IPS-11a (cell line): Measurements from ENCODE around the gene FAM185A.
"Not testable (repeated sequence)": the region's sequence is repeated elsewhere in the genome, so short reads cannot be mapped to it uniquely, and the experiment has no call there.

Source experiments
- H3K4me3 ChIP-seq: one replicate; pipeline ENCODE4 v1.5.1; 2013; ENCODE audit warnings: low read depth, low read length, control low read depth

Gene FAM185A

DNA sequence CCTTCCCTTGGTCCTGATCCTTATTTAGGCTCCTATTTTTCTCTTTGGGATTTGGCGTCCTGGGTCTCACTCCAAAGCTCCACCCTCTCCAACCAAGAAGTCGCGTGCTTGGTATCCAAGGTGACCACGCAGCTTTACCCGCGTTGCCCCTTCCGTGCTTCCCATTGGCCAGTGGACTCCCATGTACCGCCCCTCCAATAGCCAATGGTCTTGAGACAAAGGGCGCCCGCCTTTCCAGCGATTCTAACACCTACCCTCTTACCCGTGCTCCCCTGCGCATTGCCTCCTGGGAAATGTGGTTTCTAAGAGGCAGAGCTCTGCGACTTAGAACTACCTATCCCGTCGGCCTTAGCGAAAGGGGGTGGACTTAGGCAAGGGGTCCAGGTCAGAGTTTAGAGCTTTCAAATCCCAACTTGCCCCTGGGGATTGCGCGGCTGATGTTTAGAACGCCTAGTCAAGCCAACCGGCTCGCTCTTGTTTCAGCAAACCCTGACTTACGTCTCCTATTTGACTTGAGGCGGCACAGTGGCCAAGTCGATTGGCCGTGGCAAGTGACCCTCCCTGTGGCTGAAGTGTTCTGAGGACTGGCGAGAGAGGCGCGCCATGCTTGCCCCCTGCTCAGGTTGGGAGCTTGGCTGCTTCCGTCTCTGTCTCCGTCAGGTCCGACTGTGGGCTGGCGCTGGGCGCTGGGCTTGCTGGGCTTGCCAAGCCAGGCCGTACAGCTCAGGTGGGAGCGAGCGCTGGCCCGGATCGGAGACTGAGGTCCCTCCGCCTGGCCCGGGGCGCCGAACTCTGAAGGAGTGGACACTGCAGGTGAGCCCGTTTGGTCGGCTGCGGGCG, at the start of gene FAM185A:
Gene FAM185A, plus strand, starts transcription at position 395 of the 840 bp plus-strand sequence. Its CDS starts 209 bp downstream, at position 604.
- H3K4me3 ChIP-seq: peak within 1 kb of the TSS; percentile 50

DNA sequence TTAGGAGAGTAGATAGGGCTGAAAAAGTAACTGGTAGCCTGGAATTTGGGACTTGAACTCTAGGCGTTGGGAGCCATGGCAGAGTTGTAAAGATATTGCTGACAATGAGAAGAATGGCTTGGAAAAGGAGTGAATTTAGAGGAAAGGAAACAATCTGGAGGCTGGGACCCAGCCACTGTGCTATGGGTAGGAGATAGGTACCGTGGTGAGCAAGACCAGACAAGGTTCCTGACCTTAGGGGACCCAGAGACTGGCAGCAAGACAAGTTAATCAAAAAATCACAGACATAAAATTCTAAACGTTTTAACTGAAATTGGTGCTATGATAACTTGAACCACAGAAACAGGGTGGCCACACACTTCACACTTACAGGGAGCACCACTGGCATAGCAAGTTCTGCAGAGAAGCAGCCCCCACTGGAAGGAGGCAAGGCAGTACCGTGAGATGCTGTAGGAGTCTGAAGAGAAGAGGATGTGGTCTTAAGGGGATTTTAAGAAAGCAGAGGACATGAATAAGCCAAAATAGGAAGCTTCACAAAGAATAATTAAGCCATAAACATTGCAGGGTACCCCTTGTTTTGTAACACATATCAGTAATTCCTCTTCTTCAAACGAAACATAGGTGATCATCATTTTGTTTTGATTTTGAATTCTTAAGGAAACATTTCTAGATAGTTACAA, 35.6 kb upstream of the FAM185A start:
- not testable (repeated sequence) for H3K4me3 ChIP-seq

GRCh38 chr7:102713691-102714080, 35.1 kb upstream of the FAM185A start:
- not testable (repeated sequence) for H3K4me3 ChIP-seq

- not testable (repeated sequence) for H3K4me3 ChIP-seq
These were observed 33.9 kb upstream of the FAM185A start for GRCh38 chr7:102714774-102715522.

- not testable (repeated sequence) for H3K4me3 ChIP-seq
These were observed 33.1 kb upstream of the FAM185A start for GRCh38 chr7:102715718-102716117.

GRCh38 chr7:102718491-102718890, 30.3 kb upstream of the FAM185A start:
- not testable (repeated sequence) for H3K4me3 ChIP-seq

DNA sequence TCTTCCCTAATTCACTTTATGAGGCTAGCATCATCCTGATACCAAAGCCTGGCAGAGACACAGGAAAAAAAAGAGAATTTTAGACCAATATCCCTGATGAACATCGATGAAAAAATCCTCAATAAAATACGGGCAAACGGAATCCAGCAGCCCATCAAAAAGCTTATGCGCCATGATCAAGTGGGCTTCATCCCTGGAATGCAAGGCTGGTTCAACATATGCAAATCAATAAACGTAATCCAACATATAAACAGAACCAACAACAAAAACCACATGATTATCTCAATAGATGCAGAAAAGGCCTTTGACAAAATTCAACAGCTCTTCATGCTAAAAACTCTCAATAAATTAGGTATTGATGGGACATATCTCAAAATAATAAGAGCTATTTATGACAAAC, 22.6 kb upstream of the FAM185A start:
- H3K4me3 ChIP-seq: not testable (repeated sequence)

DNA sequence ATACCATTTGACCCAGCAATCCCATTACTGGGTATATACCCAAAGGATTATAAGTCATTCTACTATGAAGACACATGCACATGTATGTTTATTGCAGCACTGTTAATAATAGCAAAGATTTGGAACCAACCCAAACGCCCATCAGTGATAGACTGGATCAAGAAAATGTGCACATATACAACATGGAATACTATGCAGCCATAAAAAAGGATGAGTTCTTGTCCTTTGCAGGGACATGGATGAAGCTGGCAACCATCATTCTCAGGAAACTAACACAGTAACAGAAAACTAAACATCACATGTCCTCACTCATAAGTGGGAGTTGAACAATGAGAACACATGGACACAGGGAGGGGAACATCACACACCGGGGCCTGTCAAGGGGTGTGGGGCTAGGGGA, 19.1 kb upstream of the FAM185A start:
- H3K4me3 ChIP-seq: not testable (repeated sequence)

DNA sequence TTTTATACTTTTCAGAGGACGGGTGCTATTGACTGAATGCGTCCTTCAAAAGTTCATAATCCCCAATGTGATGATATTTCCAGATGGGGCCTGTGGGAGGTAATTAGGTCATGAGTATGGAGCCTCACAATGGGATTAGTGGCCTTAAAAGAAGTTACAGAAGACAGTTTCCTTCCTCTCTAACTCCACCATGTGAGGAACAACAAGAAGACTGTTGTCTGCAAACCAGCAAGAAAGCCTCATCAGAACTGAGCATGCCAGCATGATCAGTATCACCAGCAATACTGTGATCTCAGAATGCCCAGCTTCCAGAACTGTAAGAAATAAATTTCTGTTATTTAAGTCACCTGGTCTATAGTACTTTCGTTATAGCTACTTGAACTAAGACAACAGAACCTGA, 18.4 kb upstream of the FAM185A start:
- not testable (repeated sequence) for H3K4me3 ChIP-seq

DNA sequence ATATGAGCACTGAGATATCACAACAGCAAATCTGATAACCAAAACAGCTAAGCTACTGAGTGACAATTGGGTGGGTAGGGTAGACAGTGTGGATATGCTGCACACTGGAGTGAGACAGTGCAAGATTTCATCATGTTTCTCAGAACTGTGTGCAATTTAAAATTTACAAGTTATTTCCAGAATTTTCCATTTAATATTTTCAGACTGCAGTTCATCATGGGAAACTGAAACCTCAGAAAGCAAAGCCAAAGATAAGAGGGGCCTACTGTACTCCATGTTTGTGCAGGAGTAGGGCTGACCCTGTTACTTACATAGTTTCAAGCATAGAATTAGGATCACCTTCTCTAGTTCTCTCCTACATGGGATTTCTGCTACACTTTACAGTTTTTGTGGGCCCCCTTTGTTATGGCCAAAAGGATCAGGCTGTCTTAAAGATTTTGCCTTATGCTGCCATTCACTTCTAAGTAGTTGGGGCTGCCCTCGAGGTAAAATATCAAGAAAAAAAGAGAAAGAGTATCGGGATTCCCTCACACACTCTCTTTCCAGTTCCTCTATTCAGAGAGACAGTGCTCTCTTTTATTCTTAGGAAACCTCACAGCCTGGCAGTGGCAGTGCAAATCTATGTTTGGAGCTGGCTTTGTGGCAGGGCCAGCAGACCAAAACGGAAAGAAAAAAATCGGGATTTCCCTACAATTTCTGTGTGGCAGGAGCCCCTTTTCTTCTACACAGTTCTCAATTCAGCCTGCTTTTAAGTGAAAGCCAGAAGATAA, 6.6 kb upstream of the FAM185A start:
- not testable (repeated sequence) for H3K4me3 ChIP-seq

- not testable (repeated sequence) for H3K4me3 ChIP-seq
These were observed 4.9 kb upstream of the FAM185A start for GRCh38 chr7:102743861-102744260.

DNA sequence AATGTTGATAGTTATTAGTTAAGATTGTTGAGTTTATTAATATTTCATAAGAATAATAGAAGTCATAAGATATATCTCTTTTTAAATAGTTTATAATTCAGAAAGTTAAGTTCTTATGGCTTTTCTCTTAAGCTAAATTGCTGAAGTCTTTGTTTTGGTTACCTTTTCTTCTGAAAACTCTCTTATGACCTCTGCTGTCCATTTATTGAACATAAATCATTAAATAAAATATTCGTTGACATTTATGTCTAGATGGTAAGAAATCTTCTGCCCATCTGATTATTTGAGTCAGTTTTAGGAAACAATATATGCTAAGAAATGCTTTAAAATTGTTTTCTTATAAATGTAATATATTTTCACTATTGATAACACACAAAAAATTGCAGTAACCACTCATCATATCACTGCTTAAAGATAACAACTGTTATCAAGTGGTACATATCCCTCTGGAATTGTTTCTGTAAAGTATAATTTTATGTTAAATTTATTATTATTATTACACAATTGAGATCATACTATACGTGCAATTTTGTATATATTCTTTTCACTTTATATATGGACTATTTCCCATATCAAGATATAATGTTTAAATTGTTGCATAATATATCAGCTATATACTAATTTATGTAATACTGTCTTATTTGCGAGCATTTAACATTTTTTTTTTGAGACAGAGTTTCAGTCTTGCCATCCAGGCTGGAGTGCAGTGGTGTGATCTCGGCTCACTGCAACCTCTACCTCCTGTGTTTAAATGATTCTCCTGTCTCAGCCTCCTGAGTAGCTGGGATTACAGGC, 3.1 kb upstream of the FAM185A start:
- H3K4me3 ChIP-seq: not testable (repeated sequence)

- H3K4me3 ChIP-seq: peak overlapping the region; percentile 50
These were observed 617 bp downstream of the FAM185A start for GRCh38 chr7:102749445-102749786.

DNA sequence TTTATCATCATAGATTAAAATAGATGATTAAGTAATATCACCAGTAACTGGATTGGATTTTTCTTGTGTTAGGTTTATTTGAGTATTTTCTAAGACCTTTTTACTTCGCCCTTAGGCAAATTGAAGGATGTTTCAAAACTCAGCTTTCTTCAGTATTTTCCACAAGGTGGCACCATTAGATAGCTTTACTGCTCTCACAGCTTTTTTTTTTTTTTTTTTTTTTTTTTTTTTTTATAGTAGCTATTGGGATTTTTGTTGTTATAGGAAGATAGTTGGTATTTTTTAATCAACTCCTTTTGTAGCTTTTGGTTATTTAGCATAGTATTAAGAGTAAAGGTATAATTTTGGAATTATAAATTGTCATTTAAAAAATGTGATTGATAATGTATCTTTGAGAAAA, 9.4 kb downstream of the FAM185A start:
- not testable (repeated sequence) for H3K4me3 ChIP-seq

GRCh38 chr7:102759934-102760333, 11.1 kb downstream of the FAM185A start:
- not testable (repeated sequence) for H3K4me3 ChIP-seq

- not testable (repeated sequence) for H3K4me3 ChIP-seq
These were observed 12.4 kb downstream of the FAM185A start for GRCh38 chr7:102761234-102761633.

GRCh38 chr7:102763295-102763905, 14.6 kb downstream of the FAM185A start:
- H3K4me3 ChIP-seq: not testable (repeated sequence)

DNA sequence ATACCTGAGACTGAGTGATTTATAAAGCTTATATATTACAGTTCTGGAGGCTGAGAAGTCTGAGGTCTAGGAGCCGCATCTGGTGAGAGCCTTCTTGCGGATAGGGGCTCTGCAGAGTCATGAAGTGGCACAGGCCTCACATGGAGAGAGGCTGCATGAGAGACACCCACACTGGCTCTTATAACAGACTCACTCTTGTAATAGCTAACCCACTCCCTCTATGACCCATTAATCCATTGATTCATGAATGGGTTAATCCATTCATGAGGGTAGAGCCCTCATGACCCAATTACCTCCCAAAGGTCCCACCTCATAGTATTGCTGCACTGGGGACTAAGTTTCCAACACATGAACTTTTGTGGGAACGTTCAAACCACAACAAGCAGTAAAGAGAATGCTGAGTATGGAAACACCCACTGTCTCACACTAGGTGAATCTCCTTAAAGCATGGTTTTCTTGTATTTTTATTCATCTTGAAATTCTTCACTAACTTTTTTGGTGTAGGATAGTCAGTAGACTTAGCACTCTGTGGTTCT, 20.9 kb downstream of the FAM185A start:
- not testable (repeated sequence) for H3K4me3 ChIP-seq

GRCh38 chr7:102770467-102770866, 21.7 kb downstream of the FAM185A start:
- not testable (repeated sequence) for H3K4me3 ChIP-seq
